ENCODE data around the gene DSCAM. TPM values are rescaled to one million over a fixed set of nuclear protein-coding genes. Genes with fewer than 3 reads are reported as not detected.

DSCAM gene
- total RNA-seq, 1 experiment from 2014 or later, result not detected

DNA sequence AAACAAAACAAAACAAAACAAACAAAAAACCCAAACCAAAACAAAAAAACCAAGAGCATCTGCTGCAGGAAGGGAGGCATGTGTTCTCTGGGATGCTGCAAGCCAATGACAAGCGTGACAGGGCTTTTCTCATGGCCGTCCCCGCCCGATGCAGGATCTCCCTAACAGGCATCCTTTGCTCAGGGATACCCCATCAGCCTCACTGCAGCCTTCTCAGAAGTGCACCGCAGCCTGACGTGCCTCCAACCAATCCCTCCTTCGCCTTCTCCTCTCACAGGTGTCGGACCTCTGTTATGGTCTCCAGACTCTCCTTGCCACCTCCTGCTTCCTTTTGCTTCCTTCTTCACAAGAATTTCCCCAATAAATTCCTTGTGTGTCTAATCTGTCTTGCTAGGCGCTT is 832.6 kb downstream of the DSCAM start:
- Histone ChIP-seq H3K9me3 (ENCODE audit: control insufficient read depth in 1 of 2, insufficient read depth in 1 of 2, low read depth in 1 of 2, low read length in 2 of 2) (peaks cover 0 to 32% of the 10 kb centered on the region in 2 experiments; a peak in 2 of 4 replicates), H3K4me3 (replicated peaks in 1 of 2; ENCODE audit: low read depth in 1 of 2, low read length in 2 of 2) (no peak overlapping the region), H3K79me2 (ENCODE audit: insufficient read depth, low read length) (no peaks in the 10 kb centered on the region), H3K4me1 (ENCODE audit: control insufficient read depth in 1 of 2, insufficient read depth in 2 of 2, low read length in 2 of 2) (no peaks in the 10 kb centered on the region), H3K27me3 (ENCODE audit: insufficient read depth, low read length) (no peaks in the 10 kb centered on the region), H3K9ac (ENCODE audit: low read length) (no peak overlapping the region), H4K20me1 (ENCODE audit: insufficient read depth) (no peaks in the 10 kb centered on the region), H2AFZ (ENCODE audit: low read depth, low read length, poor library complexity, severe bottlenecking) (no peak overlapping the region), H3K9me2 (ENCODE audit: insufficient read depth) (no peaks in the 10 kb centered on the region), H3K27ac (ENCODE audit: low read depth, low read length) (no peak overlapping the region), H3K4me2 (ENCODE audit: low read length) (no peak overlapping the region), H3K36me3 (ENCODE audit: control insufficient read depth in 1 of 2, insufficient read depth in 2 of 2, low read length in 2 of 2) (no peaks in the 10 kb centered on the region)
- no TSS peak for BruUV-seq (replicated peaks)
- POLR2A ChIA-PET, result no interaction called here
- no peak for TF ChIP-seq EZH2 (IDR thresholded peaks at IDR 0.05)
- no peak for TF ChIP-seq REST (IDR thresholded peaks at IDR 0.05; ENCODE audit: low read depth)
- TF ChIP-seq SRF (IDR thresholded peaks at IDR 0.05; ENCODE audit: low read depth), result no peak
- intact Hi-C loops (cut with micrococcal nuclease), result no loop called here
- CTCF ChIA-PET, result no interaction called here
- no peak for DNase-seq (ENCODE audit: low read depth, low spot score)
- RAD21 ChIA-PET (ENCODE audit: low non-redundant PET in 1 of 2, low total read pairs in 2 of 2, uncharacterized antibody in 2 of 2, unreplicated experiment in 2 of 2), result no interaction called here
- ATAC-seq, result no peak

GRCh38 chr21:40013001-40013735 is 833.8 kb downstream of the DSCAM start:
- no peak overlapping the region for H3K9ac ChIP-seq (ENCODE audit: low read length)
- H3K9me3 ChIP-seq (ENCODE audit: control insufficient read depth in 1 of 2, insufficient read depth in 1 of 2, low read depth in 1 of 2, low read length in 2 of 2), result peaks cover 0 to 30% of the 10 kb centered on the region in 2 experiments; a peak in 2 of 4 replicates
- no peaks in the 10 kb centered on the region for H3K9me2 ChIP-seq (ENCODE audit: insufficient read depth)
- no TSS peak for BruUV-seq (replicated peaks)
- ATAC-seq, result no peak
- no peaks in the 10 kb centered on the region for H3K79me2 ChIP-seq (ENCODE audit: insufficient read depth, low read length)
- H3K36me3 ChIP-seq (ENCODE audit: control insufficient read depth in 1 of 2, insufficient read depth in 2 of 2, low read length in 2 of 2), result no peaks in the 10 kb centered on the region
- CTCF ChIA-PET, result no interaction called here
- H3K27ac ChIP-seq (ENCODE audit: low read depth, low read length), result no peak overlapping the region
- TF ChIP-seq SRF (IDR thresholded peaks at IDR 0.05; ENCODE audit: low read depth) (no peak), JUND (IDR thresholded peaks at IDR 0.05) (no peak), EGR1 (IDR thresholded peaks at IDR 0.05; ENCODE audit: low read depth) (no peak), EZH2phosphoT487 (IDR thresholded peaks at IDR 0.05; ENCODE audit: borderline replicate concordance) (no peak), ZNF274 (IDR thresholded peaks at IDR 0.05; ENCODE audit: low read depth, low read length) (no peak), POLR2AphosphoS5 (IDR thresholded peaks at IDR 0.05; ENCODE audit: low read depth, low read length) (no peak), EZH2 (IDR thresholded peaks at IDR 0.05) (no peak), CBX3 (IDR thresholded peaks at IDR 0.05; ENCODE audit: low read depth) (no peak), POLR2A (IDR thresholded peaks at IDR 0.05; ENCODE audit: borderline replicate concordance, extremely low read depth, insufficient read depth, insufficient read length) (no peak), ELF1 (IDR thresholded peaks at IDR 0.05; ENCODE audit: borderline replicate concordance, low read depth) (no peak), CEBPB (IDR thresholded peaks at IDR 0.05; ENCODE audit: low read depth) (no peak), REST (IDR thresholded peaks at IDR 0.05; ENCODE audit: low read depth) (no peak)
- POLR2A ChIA-PET, result no interaction called here
- intact Hi-C loops (cut with micrococcal nuclease), result no loop called here
- no peaks in the 10 kb centered on the region for H3K4me1 ChIP-seq (ENCODE audit: control insufficient read depth in 1 of 2, insufficient read depth in 2 of 2, low read length in 2 of 2)
- no peaks in the 10 kb centered on the region for H4K20me1 ChIP-seq (ENCODE audit: insufficient read depth)
- H2AFZ ChIP-seq (ENCODE audit: low read depth, low read length, poor library complexity, severe bottlenecking), result no peak overlapping the region
- no peak overlapping the region for H3K4me2 ChIP-seq (ENCODE audit: low read length)
- RAD21 ChIA-PET (ENCODE audit: low non-redundant PET in 1 of 2, low total read pairs in 2 of 2, uncharacterized antibody in 2 of 2, unreplicated experiment in 2 of 2), result no interaction called here
- no peak for DNase-seq (ENCODE audit: low read depth, low spot score)
- no peaks in the 10 kb centered on the region for H3K27me3 ChIP-seq (ENCODE audit: insufficient read depth, low read length)
- no peak overlapping the region for H3K4me3 ChIP-seq (replicated peaks in 1 of 2; ENCODE audit: low read depth in 1 of 2, low read length in 2 of 2)

Data from HCT116 (cell line).